Neural progenitor cell (in vitro differentiated cells): Measurements from ENCODE around the gene TSPAN5. TPM values are rescaled to one million over a fixed set of nuclear protein-coding genes. Genes with fewer than 3 reads are reported as not detected.
A peak's percentile ranks its signal among the peaks of the same experiment; 100 is the strongest.

Experiments
- DNase-seq: peaks from one replicate; pipeline ENCODE4 v3.0.0-alpha.2; 2016; ENCODE audit warnings: low spot score
- H2AFZ ChIP-seq: fragments of 200-600 bp; sonication (generic); replicated peaks from 2 replicates; pipeline ENCODE4 v1.6.1; 2016; ENCODE audit warnings: antibody characterized with exemption
- H3F3A ChIP-seq: fragments of 200-600 bp; sonication (generic); 2 replicates; pipeline ENCODE4 v1.6.1; 2016; ENCODE audit warnings: antibody characterized with exemption, low read depth
- H3K27ac ChIP-seq: fragments of 200-600 bp; sonication (generic); 2 replicates; pipeline ENCODE4 v1.5.1; 2016; ENCODE audit warnings: mild to moderate bottlenecking
- H3K27me3 ChIP-seq: fragments of 200-600 bp; sonication (generic); 2 replicates; pipeline ENCODE4 v1.6.1; 2016; ENCODE audit warnings: mild to moderate bottlenecking, moderate library complexity
- H3K36me3 ChIP-seq: fragments of 200-600 bp; sonication (generic); 2 replicates; pipeline ENCODE4 v1.5.1; 2016
- H3K4me1 ChIP-seq: fragments of 200-600 bp; sonication (generic); 2 replicates; pipeline ENCODE4 v1.6.1; 2016; ENCODE audit warnings: mixed run types
- H3K4me2 ChIP-seq: fragments of 200-600 bp; sonication (generic); 2 replicates; pipeline ENCODE4 v1.6.1; 2016
- H3K4me3 ChIP-seq: fragments of 200-600 bp; sonication (generic); 2 replicates; pipeline ENCODE4 v1.5.1; 2016
- H3K79me2 ChIP-seq: fragments of 200-600 bp; sonication (generic); 2 replicates; pipeline ENCODE4 v1.6.1; 2016; ENCODE audit warnings: low read depth
- H3K9ac ChIP-seq: fragments of 200-600 bp; sonication (generic); 2 replicates; pipeline ENCODE4 v1.6.1; 2016
- H3K9me3 ChIP-seq: fragments of 200-600 bp; sonication (generic); 2 replicates; pipeline ENCODE4 v1.5.1; 2016; ENCODE audit warnings: low read depth
- H4K20me1 ChIP-seq: fragments of 200-600 bp; sonication (generic); 2 replicates; pipeline ENCODE4 v1.6.1; 2016; ENCODE audit warnings: low read depth
- H3K27ac Mint-ChIP-seq: 3 replicates; pipeline ENCODE4 v1.8.0; 2021; ENCODE audit warnings: mixed read lengths
- H3K27me3 Mint-ChIP-seq: 2 replicates; pipeline ENCODE4 v1.8.0; 2022; ENCODE audit warnings: low read depth, mild to moderate bottlenecking, inconsistent platforms, moderate library complexity, mixed read lengths; ENCODE audit not compliant: insufficient read depth
- H3K36me3 Mint-ChIP-seq: 3 replicates; pipeline ENCODE4 v1.8.0; 2021; ENCODE audit warnings: mixed read lengths
- H3K4me1 Mint-ChIP-seq: 3 replicates; pipeline ENCODE4 v1.8.0; 2021; ENCODE audit warnings: mixed read lengths
- H3K4me3 Mint-ChIP-seq: 3 replicates; pipeline ENCODE4 v1.8.0; 2021; ENCODE audit warnings: mild to moderate bottlenecking, moderate library complexity, mixed read lengths
- H3K9me3 Mint-ChIP-seq: 3 replicates; pipeline ENCODE4 v1.8.0; 2020; ENCODE audit warnings: mixed read lengths
- EZH2 ChIP-seq: fragments of 200-600 bp; sonication (generic); IDR thresholded peaks from 2 replicates; pipeline ENCODE4 v1.6.1; 2017; ENCODE audit warnings: antibody characterized with exemption, mild to moderate bottlenecking, moderate library complexity
- EZH2phosphoT487 ChIP-seq: fragments of 200-600 bp; sonication (generic); IDR thresholded peaks from 2 replicates; pipeline ENCODE4 v1.6.1; 2017; ENCODE audit warnings: antibody characterized with exemption
- total RNA-seq: library from RNA; depleted of rRNA; stranded (reverse); fragments of >200 nt; gene quantifications from 2 replicates; pipeline ENCODE4 v1.2.3, GENCODE V29; 2015; ENCODE audit warnings: low replicate concordance
- TF ChIP-seq, protein P1 (sequence below): fragments of 200-600 bp; sonication (generic); IDR thresholded peaks from 2 replicates; pipeline ENCODE4 v1.5.1; 2017; ENCODE audit warnings: antibody characterized with exemption, mild to moderate bottlenecking

Gene TSPAN5
- total RNA-seq, 1 donor from 2014 or later, result 34.9 TPM

GRCh38 chr4:98583265-98583664 lies 75.1 kb downstream of the TSPAN5 start:
- peaks cover 73% of the 10 kb centered on the region for H4K20me1 ChIP-seq
- H3K9ac ChIP-seq, result no peak overlapping the region
- DNase-seq, result no peak
- H2AFZ ChIP-seq, result no peak overlapping the region
- H3K27me3 Mint-ChIP-seq, result peaks cover 2% of the 10 kb centered on the region
- H3F3A ChIP-seq, result peaks cover 26% of the 10 kb centered on the region
- H3K9me3 ChIP-seq, result no peaks in the 10 kb centered on the region
- no peak overlapping the region for H3K4me2 ChIP-seq
- peak overlapping the region; percentile 10 for H3K4me3 Mint-ChIP-seq
- TF ChIP-seq, protein P1, sequence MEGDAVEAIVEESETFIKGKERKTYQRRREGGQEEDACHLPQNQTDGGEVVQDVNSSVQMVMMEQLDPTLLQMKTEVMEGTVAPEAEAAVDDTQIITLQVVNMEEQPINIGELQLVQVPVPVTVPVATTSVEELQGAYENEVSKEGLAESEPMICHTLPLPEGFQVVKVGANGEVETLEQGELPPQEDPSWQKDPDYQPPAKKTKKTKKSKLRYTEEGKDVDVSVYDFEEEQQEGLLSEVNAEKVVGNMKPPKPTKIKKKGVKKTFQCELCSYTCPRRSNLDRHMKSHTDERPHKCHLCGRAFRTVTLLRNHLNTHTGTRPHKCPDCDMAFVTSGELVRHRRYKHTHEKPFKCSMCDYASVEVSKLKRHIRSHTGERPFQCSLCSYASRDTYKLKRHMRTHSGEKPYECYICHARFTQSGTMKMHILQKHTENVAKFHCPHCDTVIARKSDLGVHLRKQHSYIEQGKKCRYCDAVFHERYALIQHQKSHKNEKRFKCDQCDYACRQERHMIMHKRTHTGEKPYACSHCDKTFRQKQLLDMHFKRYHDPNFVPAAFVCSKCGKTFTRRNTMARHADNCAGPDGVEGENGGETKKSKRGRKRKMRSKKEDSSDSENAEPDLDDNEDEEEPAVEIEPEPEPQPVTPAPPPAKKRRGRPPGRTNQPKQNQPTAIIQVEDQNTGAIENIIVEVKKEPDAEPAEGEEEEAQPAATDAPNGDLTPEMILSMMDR, result no peak
- TF ChIP-seq EZH2 (no peak), EZH2phosphoT487 (no peak)
- H3K27me3 ChIP-seq, result no peaks in the 10 kb centered on the region
- H3K36me3 ChIP-seq, result no peaks in the 10 kb centered on the region
- H3K9me3 Mint-ChIP-seq, result no peaks in the 10 kb centered on the region
- H3K4me1 ChIP-seq, result peaks cover 92% of the 10 kb centered on the region
- H3K4me1 Mint-ChIP-seq, result peaks cover 65% of the 10 kb centered on the region
- H3K27ac ChIP-seq, result no peak overlapping the region
- H3K36me3 Mint-ChIP-seq, result peaks cover 1% of the 10 kb centered on the region
- no peak overlapping the region for H3K27ac Mint-ChIP-seq
- H3K79me2 ChIP-seq, result peaks cover 71% of the 10 kb centered on the region
- H3K4me3 ChIP-seq, result no peak overlapping the region

DNA sequence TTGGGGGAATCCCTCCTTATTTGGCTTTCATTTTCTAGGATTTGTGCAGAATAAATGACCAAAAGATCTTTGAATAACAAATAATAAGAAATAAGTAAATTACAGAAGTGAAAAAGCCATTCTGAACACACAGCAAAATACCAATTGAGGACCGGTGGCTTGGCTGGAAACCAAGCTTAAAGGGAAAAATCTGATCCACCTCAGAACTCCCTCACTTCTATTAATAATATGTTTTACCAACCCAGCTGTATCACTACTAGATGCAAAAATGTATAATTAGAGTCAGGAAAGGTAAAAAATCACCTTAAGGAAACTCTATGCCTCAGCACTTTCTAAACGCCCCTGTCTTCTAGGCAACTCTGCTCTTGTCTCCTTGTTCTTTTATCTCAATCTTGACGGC lies 77.3 kb downstream of the TSPAN5 start:
- Mint-ChIP-seq H3K4me1 (peaks cover 48% of the 10 kb centered on the region), H3K36me3 (peaks cover 7% of the 10 kb centered on the region), H3K27ac (no peak overlapping the region), H3K27me3 (no peaks in the 10 kb centered on the region), H3K4me3 (no peak overlapping the region), H3K9me3 (no peaks in the 10 kb centered on the region)
- TF ChIP-seq EZH2 (no peak), EZH2phosphoT487 (no peak)
- TF ChIP-seq, protein P1, result no peak
- Histone ChIP-seq H3F3A (peaks cover 20% of the 10 kb centered on the region), H3K27ac (peak overlapping the region; percentile 35), H3K36me3 (no peaks in the 10 kb centered on the region), H3K27me3 (no peaks in the 10 kb centered on the region), H3K9ac (no peak overlapping the region), H4K20me1 (peaks cover 57% of the 10 kb centered on the region), H2AFZ (no peak overlapping the region), H3K9me3 (no peaks in the 10 kb centered on the region), H3K4me1 (peaks cover 71% of the 10 kb centered on the region), H3K79me2 (peaks cover 73% of the 10 kb centered on the region), H3K4me2 (peak overlapping the region; percentile 62), H3K4me3 (no peak overlapping the region)
- DNase-seq, result peak; percentile 40

DNA sequence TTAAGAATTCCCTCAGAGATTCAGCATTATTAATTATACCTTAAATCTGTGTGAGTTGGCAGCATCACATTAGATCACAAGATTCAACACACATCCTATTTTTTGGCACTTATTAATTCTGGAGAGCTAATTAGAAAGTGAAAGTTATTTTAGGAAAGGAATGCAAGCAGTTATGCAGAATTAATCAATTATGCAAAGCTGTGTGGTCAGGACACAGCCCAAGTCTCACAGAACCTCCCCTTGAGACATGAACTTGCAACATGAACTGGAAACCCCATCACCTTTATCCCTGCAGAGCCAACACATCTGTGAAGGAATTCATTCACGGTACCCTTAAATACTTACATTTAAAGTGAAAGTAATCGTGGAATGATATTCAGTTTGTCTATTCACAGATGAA lies 80.5 kb downstream of the TSPAN5 start:
- Histone ChIP-seq H3F3A (peaks cover 23% of the 10 kb centered on the region), H3K9me3 (no peaks in the 10 kb centered on the region), H3K27me3 (no peaks in the 10 kb centered on the region), H3K4me2 (no peak overlapping the region), H3K4me3 (no peak overlapping the region), H2AFZ (no peak overlapping the region), H3K79me2 (peaks cover 45% of the 10 kb centered on the region), H3K27ac (no peak overlapping the region), H3K36me3 (no peaks in the 10 kb centered on the region), H3K4me1 (peaks cover 54% of the 10 kb centered on the region), H3K9ac (no peak overlapping the region), H4K20me1 (peaks cover 36% of the 10 kb centered on the region)
- H3K4me1 Mint-ChIP-seq, result peaks cover 37% of the 10 kb centered on the region
- H3K27ac Mint-ChIP-seq, result no peak overlapping the region
- no peak overlapping the region for H3K4me3 Mint-ChIP-seq
- no peak for DNase-seq
- no peaks in the 10 kb centered on the region for H3K27me3 Mint-ChIP-seq
- TF ChIP-seq, protein P1, result no peak
- TF ChIP-seq EZH2phosphoT487 (no peak), EZH2 (no peak)
- no peaks in the 10 kb centered on the region for H3K9me3 Mint-ChIP-seq
- peaks cover 13% of the 10 kb centered on the region for H3K36me3 Mint-ChIP-seq
